Heart left ventricle (tissue), 16 donors: ENCODE results near the gene ABCA7. TPM values are rescaled to one million over a fixed set of nuclear protein-coding genes. Genes with fewer than 3 reads are reported as not detected.

ENCODE experiments used
- ATAC-seq, 4 donors: fragments of 200-7000 bp; cut with Tn5 transposase; one replicate each; pipeline ENCODE4 v1.9.1; 2020 to 2022; ENCODE audit warnings: moderate library complexity in 4 of 4, mild to moderate bottlenecking in 3 of 4, moderate number of reproducible peaks in 1 of 4
- DNase-seq, 5 donors: peaks; one replicate each; pipeline ENCODE4 v3.0.0-alpha.2; 2020
- H3K27ac ChIP-seq, 12 donors: fragments of 200-600 bp; sonication (generic) in 4 of 12; one replicate each; pipeline versions ENCODE4 v1.5.0 to v1.8.0; 2016 to 2022; ENCODE audit warnings: mild to moderate bottlenecking in 2 of 12
- H3K27me3 ChIP-seq, 9 donors: fragments of 200-600 bp; sonication (generic) in 2 of 9; one replicate each; pipeline versions ENCODE4 v1.5.1 to v1.8.0; 2016 to 2022; ENCODE audit warnings: mild to moderate bottlenecking in 3 of 9
- H3K36me3 ChIP-seq, 9 donors: fragments of 200-600 bp; sonication (generic) in 2 of 9; one replicate each; pipeline versions ENCODE4 v1.5.0 to v1.8.0; 2018 to 2022; ENCODE audit warnings: mild to moderate bottlenecking in 2 of 9
- H3K4me1 ChIP-seq, 12 donors: fragments of 200-600 bp; sonication (generic) in 4 of 12; one replicate each; pipeline versions ENCODE4 v1.5.0 to v1.8.0; 2016 to 2022; ENCODE audit warnings: mild to moderate bottlenecking in 3 of 12
- H3K4me3 ChIP-seq, 12 donors: fragments of 200-600 bp; sonication (generic) in 4 of 12; one replicate each; pipeline versions ENCODE4 v1.5.0 to v1.8.0; 2017 to 2022; ENCODE audit warnings: mild to moderate bottlenecking in 9 of 12, moderate library complexity in 4 of 12
- H3K9me3 ChIP-seq, 12 donors: fragments of 200-600 bp; sonication (generic) in 4 of 12; one replicate each; pipeline versions ENCODE4 v1.5.0 to v1.8.0; 2016 to 2022; ENCODE audit warnings: mild to moderate bottlenecking in 1 of 12
- CTCF ChIP-seq, 12 donors: fragments of 200-600 bp; sonication (generic) in 4 of 12; IDR thresholded peaks; one replicate each; pipeline versions ENCODE4 v1.5.0 to v1.8.0; 2018 to 2022; ENCODE audit warnings: antibody characterized with exemption in 12 of 12, mild to moderate bottlenecking in 5 of 12
- POLR2A ChIP-seq, 2 donors: fragments of 450-650 bp; IDR thresholded peaks; one replicate each; pipeline ENCODE4 v1.6.1; 2017; ENCODE audit warnings: antibody characterized with exemption in 2 of 2, mild to moderate bottlenecking in 2 of 2, moderate library complexity in 2 of 2
- WGBS, 4 donors: extraction: QIAGEN DNeasy Blood & Tissue Kit in 2 of 4; methylation state at CpG; one replicate each; pipeline versions ENCODE4 v1.1.5 to v1.1.7; 2013 to 2018; 5-methylcytosine and 5-hydroxymethylcytosine counted together
- intact Hi-C, 10 donors: fragments of 100-400 bp; cut with DNase I; formaldehyde crosslinking; loops; one replicate each; pipeline versions ENCODE4 v1.11.1 to v1.14.2; 2022
- polyA plus RNA-seq, 2 donors: library from polyadenylated mRNA; stranded (reverse); fragments of 200-250 nt; gene quantifications; one replicate each; pipeline ENCODE4 v1.2.3, GENCODE V29; 2013
- total RNA-seq, 9 donors: library from RNA; depleted of rRNA in 2 of 9; stranded (reverse); fragments of >200 nt in 2 of 9; fragmentation: NEBNext Ultra II Directional in 3 of 9; extraction: Animal tissue kit (Norgen Biotek cat#: 25700) in 3 of 9; gene quantifications; one replicate each; pipeline versions ENCODE4 v1.1.0 to v1.2.4, GENCODE V29; 2016 to 2023
- donor health status: ischemic (EF 13 %, LVEDD 7.1; RV severe dilation, severe dysfunction).
- donor health status: healthy with polysubstance abuse.
- donor health status: DM: no; HTN: yes; CAD: no.
- donor health status: DM: no; HTN: no; CAD: no.
- donor health status: ischemic (EF 25% LVEDD 6.9; RV normal size, moderate dysfunction).
- donor health status: ischemic (EF 25% LVEDD 5.7; RV mildly dilated, moderate dysfunction).
- donor health status: healthy.
- donor health status: DM: yes; HTN: yes; CAD: no.
- donor health status: ischemic (EF 35%, LVEDD 5.7; RV mildly dilated, moderate dysfunction).
- donor health status: nonischemic (EF 11% LVEDD 7.7; RV severe dilation, severe dysfunction).
- donor health status: DM: yes; HTN: yes; CAD: no.
- donor health status: PGD.
- donor health status: ischemic (EF 29% LVEDD 5.4; RV normal size, mild dysfunction).
- donor health status: nonischemic (EF 23%, LVEDD 6.1; RV moderate dilation, normal function).

Gene ABCA7
- total and polyA plus RNA-seq, 11 donors = 2.9 to 12.4 (median 8.8) TPM

DNA sequence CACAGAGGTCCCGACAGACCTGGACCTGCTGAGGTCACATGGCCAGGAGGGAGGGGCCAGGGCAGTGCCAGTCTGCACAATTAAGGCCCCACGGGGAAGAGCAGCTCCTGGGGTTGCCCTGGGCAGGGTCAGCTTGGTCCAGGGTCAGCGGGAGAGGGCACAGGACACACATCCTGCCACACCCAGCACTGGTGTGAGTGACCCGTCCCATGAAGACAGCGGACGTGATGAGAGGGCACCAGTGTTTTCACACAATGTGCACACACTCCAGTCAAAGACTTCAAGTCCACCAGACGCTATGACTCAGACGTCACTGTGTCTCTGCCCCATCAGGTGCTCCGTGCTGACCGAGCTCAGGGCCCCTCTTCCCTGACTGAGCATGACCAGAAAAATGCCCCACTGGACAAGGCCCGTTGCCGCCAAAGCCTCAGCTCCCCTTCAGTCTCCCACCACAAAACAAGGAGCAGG lies 23.2 kb upstream of the ABCA7 start:
- Histone ChIP-seq H3K4me1 (peaks cover 30 to 66% (median 54%) of the 10 kb centered on the region in 12 donors), H3K36me3 (peaks cover 0 to 40% (median 26%) of the 10 kb centered on the region in 9 donors), H3K27me3 (no peaks in the 10 kb centered on the region), H3K4me3 (no peak overlapping the region), H3K27ac (peak overlapping the region in 10 of 12 donors; percentile 3 to 74 (median 38)), H3K9me3 (no peaks in the 10 kb centered on the region)
- 16 to 40% (median 28%) methylated on average over 4 to 12 of the region's 12 CpGs for WGBS, 4 donors
- DNase-seq = no peak
- TF ChIP-seq POLR2A (IDR thresholded peaks at IDR 0.05) (no peak), CTCF (IDR thresholded peaks at IDR 0.05) (no peak)
- intact Hi-C loops = no loop called here
- peak in 1 of 4 donors; percentile 0 for ATAC-seq

DNA sequence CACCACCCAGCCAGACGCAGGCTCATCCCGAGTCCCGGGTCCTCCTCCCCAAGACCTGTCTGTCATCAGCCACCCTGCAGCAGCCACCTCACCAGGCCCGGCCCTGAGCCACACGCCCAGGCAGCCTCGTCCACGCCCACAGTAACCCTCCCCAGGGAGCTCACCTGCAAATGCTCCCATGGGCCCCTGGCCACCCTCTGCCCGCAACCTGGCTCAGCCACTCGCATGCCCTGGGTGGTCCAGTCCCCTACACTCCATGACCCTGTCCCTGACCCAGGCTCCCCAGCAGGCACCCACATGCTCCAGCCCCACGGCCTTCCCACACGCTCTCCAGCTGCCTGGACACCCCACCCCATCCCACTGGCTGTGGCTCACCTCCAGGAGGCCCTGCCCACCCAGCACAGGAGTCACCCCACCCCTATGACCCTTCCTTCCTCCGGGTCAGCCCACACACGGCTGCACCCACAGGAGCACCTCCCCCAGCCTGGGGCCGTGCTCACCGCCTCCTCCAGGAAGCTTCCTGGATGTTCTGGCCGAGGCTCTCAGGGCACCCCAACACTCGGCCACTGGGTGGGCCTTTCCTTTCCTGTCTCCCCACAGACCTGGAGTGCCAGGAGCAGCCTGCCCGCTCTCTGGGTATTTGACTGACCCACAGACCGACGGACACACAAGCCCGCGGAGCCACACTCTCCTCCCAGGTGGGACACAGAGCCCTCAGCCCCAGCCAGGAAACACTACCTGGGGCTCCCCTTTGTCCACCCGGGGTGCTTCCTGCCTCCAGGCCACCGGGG lies 22.6 kb upstream of the ABCA7 start:
- 36 to 60% (median 52%) methylated on average over 18 to 24 of the region's 24 CpGs for WGBS, 4 donors
- ATAC-seq = no peak
- peak overlapping the region in 3 of 12 donors; percentile 10 to 12 (median 12) for H3K4me3 ChIP-seq

DNA sequence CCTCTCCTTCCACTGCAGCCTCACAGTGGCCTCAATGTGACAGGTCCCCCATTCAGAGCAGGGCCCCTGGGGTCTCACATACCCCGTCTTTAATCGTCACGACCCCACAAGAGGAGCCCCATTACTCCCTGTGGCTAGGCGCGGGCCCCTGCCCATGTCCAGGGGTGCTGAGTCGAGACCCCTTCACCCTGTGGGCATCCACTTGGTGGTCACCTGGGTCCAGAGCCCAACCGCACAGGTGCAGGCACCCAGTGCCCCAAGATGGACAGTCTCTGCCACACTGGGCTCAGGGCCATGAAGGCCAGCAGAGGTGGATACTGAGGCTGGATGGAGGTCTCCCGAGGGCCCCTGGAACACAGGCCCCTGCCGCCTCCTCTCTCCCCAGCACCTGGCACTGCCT lies 22.0 kb upstream of the ABCA7 start:
- peak overlapping the region in 5 of 12 donors; percentile 14 to 74 (median 49) for H3K27ac ChIP-seq
- TF ChIP-seq CTCF (IDR thresholded peaks at IDR 0.05) = no peak
- TF ChIP-seq POLR2A (IDR thresholded peaks at IDR 0.05) = no peak
- no peak for ATAC-seq
- H3K27me3 ChIP-seq = no peaks in the 10 kb centered on the region
- DNase-seq = no peak
- peaks cover 0 to 28% (median 14%) of the 10 kb centered on the region in 9 donors for H3K36me3 ChIP-seq
- H3K4me3 ChIP-seq = peak overlapping the region in 2 of 12 donors; percentile 12 to 72
- peaks cover 30 to 76% (median 63%) of the 10 kb centered on the region in 12 donors for H3K4me1 ChIP-seq
- intact Hi-C loops = no loop called here
- no peaks in the 10 kb centered on the region for H3K9me3 ChIP-seq
- 77 to 88% (median 85%) methylated on average over 3 to 9 of the region's 9 CpGs for WGBS, 4 donors

More for the DNA sequence above, 22.6 kb upstream of the ABCA7 start:
- intact Hi-C loops = no loop called here
- no peak for DNase-seq
- TF ChIP-seq CTCF (IDR thresholded peaks at IDR 0.05) = no peak
- no peak for TF ChIP-seq POLR2A (IDR thresholded peaks at IDR 0.05)
- Histone ChIP-seq H3K27ac (peak overlapping the region in 10 of 12 donors; percentile 3 to 74 (median 38)), H3K4me1 (peaks cover 30 to 72% (median 58%) of the 10 kb centered on the region in 12 donors), H3K9me3 (no peaks in the 10 kb centered on the region), H3K36me3 (peaks cover 0 to 34% (median 19%) of the 10 kb centered on the region in 9 donors), H3K27me3 (no peaks in the 10 kb centered on the region)

DNA sequence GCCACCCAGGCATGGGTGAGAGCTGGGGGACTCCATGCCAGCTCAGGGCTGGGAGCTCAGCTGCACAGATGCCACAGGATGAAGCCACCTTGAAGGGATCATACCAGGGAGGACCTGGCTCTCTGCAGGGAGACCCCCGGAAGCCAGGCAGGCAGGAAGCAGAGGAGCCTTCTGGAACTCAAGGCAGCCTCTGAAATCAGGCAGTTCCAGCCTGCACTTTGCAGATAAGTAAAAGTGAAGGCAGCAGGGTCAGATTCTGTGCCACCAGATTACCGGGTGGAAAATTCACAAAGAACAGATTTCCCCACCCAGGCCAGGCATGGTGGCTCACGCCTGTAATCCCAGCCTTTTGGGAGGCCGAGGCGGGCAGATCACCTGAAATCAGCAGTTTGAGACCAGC lies 21.5 kb upstream of the ABCA7 start:
- peaks cover 30 to 79% (median 65%) of the 10 kb centered on the region in 12 donors for H3K4me1 ChIP-seq
- peak overlapping the region in 1 of 12 donors; percentile 74 for H3K27ac ChIP-seq
- H3K27me3 ChIP-seq = no peaks in the 10 kb centered on the region
- no peaks in the 10 kb centered on the region for H3K9me3 ChIP-seq
- ATAC-seq (no peak), DNase-seq (no peak)
- intact Hi-C loops = no loop called here
- peak overlapping the region in 3 of 12 donors; percentile 72 to 96 (median 91) for H3K4me3 ChIP-seq
- 50 to 71% (median 65%) methylated on average over 2 to 5 of the region's 5 CpGs for WGBS, 4 donors
- H3K36me3 ChIP-seq = peaks cover 0 to 23% (median 9%) of the 10 kb centered on the region in 9 donors
- TF ChIP-seq POLR2A (IDR thresholded peaks at IDR 0.05) (no peak), CTCF (IDR thresholded peaks at IDR 0.05) (no peak)
